IMR-90 (cell line): ENCODE measurements around the gene CD38. TPM values are rescaled to one million over a fixed set of nuclear protein-coding genes. Genes with fewer than 3 reads are reported as not detected.

Source experiments
- ATAC-seq: fragments of 200-7000 bp; cut with Tn5 transposase; 2 replicates; pipeline ENCODE4 v1.9.1; 2020; ENCODE audit warnings: low read depth, mild to moderate bottlenecking, moderate library complexity
- BruUV-seq: library from RNA; stranded (reverse); fragments of 400-500 nt; replicated peaks from 2 replicates; lab custom pipeline; 2021; lab: Mats Ljungman, UMichigan
- CTCF ChIA-PET: fragments of 300-600 bp; formaldehyde crosslinking; extraction: SDS; loops from one replicate; lab custom pipeline; 2021; ENCODE audit warnings: antibody characterized with exemption; lab: Yijun Ruan, JAX
- POLR2A ChIA-PET: fragments of 300-600 bp; sonication (Branson Sonifier 250); formaldehyde crosslinking; loops from one replicate; lab custom pipeline; 2022; ENCODE audit warnings: antibody characterized with exemption; ENCODE audit not compliant: unreplicated experiment; lab: Charles Lee
- DNase-seq: peaks from one replicate; pipeline ENCODE4 v3.0.0; 2013
- H2AFZ ChIP-seq: replicated peaks from 2 replicates; pipeline ENCODE3; 2013; ENCODE audit warnings: low read length, mild to moderate bottlenecking; ENCODE audit not compliant: poor library complexity
- H2AK5ac ChIP-seq: 2 replicates; pipeline ENCODE4 v1.6.1; 2013; ENCODE audit warnings: low read depth, low read length, inconsistent platforms
- H2AK9ac ChIP-seq: replicated peaks from 2 replicates; pipeline ENCODE3; 2013; ENCODE audit warnings: mild to moderate bottlenecking, low read depth, low read length, moderate library complexity; ENCODE audit not compliant: poor library complexity
- H2BK120ac ChIP-seq: 2 replicates; pipeline ENCODE4 v1.6.1; 2013; ENCODE audit warnings: low read depth, low read length, inconsistent platforms
- H2BK15ac ChIP-seq: 3 replicates; pipeline ENCODE4 v1.6.1; 2013; ENCODE audit warnings: low read depth, low read length, inconsistent platforms
- H2BK20ac ChIP-seq: 2 replicates; pipeline ENCODE4 v1.6.1; 2013; ENCODE audit warnings: low read depth, mild to moderate bottlenecking, inconsistent platforms, low read length, moderate library complexity
- H2BK5ac ChIP-seq: 2 replicates; pipeline ENCODE4 v1.6.1; 2013; ENCODE audit warnings: mild to moderate bottlenecking, low read depth, low read length, inconsistent platforms; ENCODE audit not compliant: poor library complexity, severe bottlenecking
- H3K14ac ChIP-seq: replicated peaks from 2 replicates; pipeline ENCODE4 v1.6.1; 2013; ENCODE audit warnings: low read depth, low read length, inconsistent platforms
- H3K18ac ChIP-seq: 2 replicates; pipeline ENCODE4 v1.6.1; 2013; ENCODE audit warnings: low read depth, low read length, control low read depth
- H3K23ac ChIP-seq: 2 replicates; pipeline ENCODE4 v1.6.1; 2013; ENCODE audit warnings: low read depth, low read length, inconsistent platforms
- H3K27ac ChIP-seq: 2 replicates; pipeline ENCODE4 v1.5.1; 2013; ENCODE audit warnings: mild to moderate bottlenecking, control low read depth, low read length; ENCODE audit not compliant: insufficient read depth
- H3K27me3 ChIP-seq: 2 replicates; pipeline ENCODE4 v1.6.1; 2013; ENCODE audit warnings: low read length; ENCODE audit not compliant: control insufficient read depth, insufficient read depth
- H3K36me3 ChIP-seq: 2 replicates; pipeline ENCODE4 v1.6.1; 2013; ENCODE audit warnings: low read length, mixed read lengths; ENCODE audit not compliant: control insufficient read depth, insufficient read depth
- H3K4ac ChIP-seq: 2 replicates; pipeline ENCODE4 v1.6.1; 2013; ENCODE audit warnings: low read depth, low read length, inconsistent platforms
- H3K4me1 ChIP-seq: 2 replicates; pipeline ENCODE4 v1.6.1; 2013; ENCODE audit warnings: low read length, mixed read lengths; ENCODE audit not compliant: control insufficient read depth, insufficient read depth
- H3K4me2 ChIP-seq: 2 replicates; pipeline ENCODE4 v1.6.1; 2013; ENCODE audit warnings: low read depth, mild to moderate bottlenecking, control low read depth, low read length, moderate library complexity
- H3K4me3 ChIP-seq: 2 replicates; pipeline ENCODE4 v1.5.1; 2013; ENCODE audit warnings: low read depth, mild to moderate bottlenecking, control low read depth, low read length, moderate library complexity; ENCODE audit not compliant: insufficient read depth
- H3K56ac ChIP-seq: 2 replicates; pipeline ENCODE4 v1.6.1; 2013; ENCODE audit warnings: low read length, inconsistent platforms; ENCODE audit not compliant: insufficient read depth; ENCODE audit errors: extremely low read depth
- H3K79me1 ChIP-seq, 2 experiments: 2 replicates each; pipeline ENCODE4 v1.6.1; 2013; ENCODE audit warnings: low read length in 2 of 2, inconsistent platforms in 1 of 2, low read depth in 1 of 2
- H3K9ac ChIP-seq: 2 replicates; pipeline ENCODE4 v1.6.1; 2013; ENCODE audit warnings: low read depth, low read length, control low read depth
- H3K9me1 ChIP-seq: 2 replicates; pipeline ENCODE4 v1.6.1; 2013; ENCODE audit warnings: low read length, inconsistent platforms; ENCODE audit not compliant: insufficient read depth
- H3K9me3 ChIP-seq: 2 replicates; pipeline ENCODE4 v1.6.1; 2013; ENCODE audit warnings: low read length; ENCODE audit not compliant: control insufficient read depth, insufficient read depth
- H4K20me1 ChIP-seq: 2 replicates; pipeline ENCODE4 v1.6.1; 2013; ENCODE audit warnings: low read length, inconsistent platforms; ENCODE audit not compliant: insufficient read depth
- H4K5ac ChIP-seq: 2 replicates; pipeline ENCODE4 v1.6.1; 2013; ENCODE audit warnings: mild to moderate bottlenecking, low read depth, low read length, control low read depth
- H4K8ac ChIP-seq, 2 experiments: 2 replicates each; pipeline ENCODE4 v1.6.1; 2013; ENCODE audit warnings: low read depth in 2 of 2, low read length in 2 of 2, control low read depth in 1 of 2, inconsistent platforms in 1 of 2
- H4K91ac ChIP-seq: 2 replicates; pipeline ENCODE4 v1.6.1; 2013; ENCODE audit warnings: low read depth, low read length, inconsistent platforms; ENCODE audit not compliant: insufficient read depth
- CEBPB ChIP-seq: IDR thresholded peaks from 2 replicates; pipeline ENCODE4 v1.6.1; 2012; ENCODE audit warnings: low read depth, low read length, improper control_type of control experiment
- CHD1 ChIP-seq: IDR thresholded peaks from 2 replicates; pipeline ENCODE4 v1.6.1; 2012; ENCODE audit warnings: low read depth, low read length, improper control_type of control experiment
- CTCF ChIP-seq: conservative IDR thresholded peaks from 2 replicates; pipeline ENCODE4 v1.5.1; 2012; ENCODE audit warnings: mild to moderate bottlenecking, low read depth, low read length, improper control_type of control experiment
- FOS ChIP-seq: fragments of 150-350 bp; IDR thresholded peaks from 2 replicates; pipeline ENCODE4 v1.6.1; 2016; ENCODE audit warnings: low read depth, low read length
- MXI1 ChIP-seq: IDR thresholded peaks from 2 replicates; pipeline ENCODE4 v1.6.1; 2012; ENCODE audit warnings: low read depth, mild to moderate bottlenecking, low read length, moderate library complexity, borderline replicate concordance
- RAD21 ChIP-seq: IDR thresholded peaks from 2 replicates; pipeline ENCODE4 v1.6.1; 2012; ENCODE audit warnings: low read length, improper control_type of control experiment
- RFX5 ChIP-seq: IDR thresholded peaks from 2 replicates; pipeline ENCODE4 v1.8.0; 2012; ENCODE audit warnings: low read depth, mild to moderate bottlenecking, low read length, moderate library complexity
- SMC3 ChIP-seq: fragments of 150-350 bp; IDR thresholded peaks from 2 replicates; pipeline ENCODE4 v1.6.1; 2016; ENCODE audit warnings: low read depth, mild to moderate bottlenecking, antibody characterized with exemption, low read length, moderate library complexity
- USF2 ChIP-seq: fragments of 150-350 bp; IDR thresholded peaks from 2 replicates; pipeline ENCODE4 v1.6.1; 2017; ENCODE audit warnings: mild to moderate bottlenecking, antibody characterized with exemption, low read length, low read depth
- WGBS, 2 experiments: methylation state at CpG; one replicate each; pipeline versions ENCODE4 v1.1.5 to v1.1.7; 2013; ENCODE audit warnings: missing lambda C conversion rate in 2 of 2; ENCODE audit not compliant: insufficient read length in 1 of 2; ENCODE audit errors: extremely low coverage in 2 of 2; 5-methylcytosine and 5-hydroxymethylcytosine counted together
- dilution Hi-C: fragments of 300-500 bp; cut with HindIII; formaldehyde crosslinking; loops from one replicate; pipeline ENCODE4 v1.14.3; 2018; ENCODE audit warnings: low sequenced_read_pairs; ENCODE audit not compliant: unreplicated experiment
- in situ Hi-C: fragments of 300-500 bp; cut with MboI; formaldehyde crosslinking; loops from 3 replicates; pipeline ENCODE4 v1.14.3; 2019; ENCODE audit warnings: low sequenced_read_pairs, inconsistent platforms, mixed read lengths
- intact Hi-C: fragments of 100-400 bp; cut with micrococcal nuclease; formaldehyde crosslinking; loops from 2 replicates; pipeline ENCODE4 v1.10.0; 2022
- polyA plus RNA-seq, 3 experiments: library from polyadenylated mRNA; depleted of rRNA; stranded (reverse); fragments of >200 nt; gene quantifications; 2 replicates each; pipeline ENCODE4 v1.2.3, GENCODE V29; 2012; ENCODE audit warnings: low replicate concordance in 1 of 3
- total RNA-seq: library from RNA; depleted of rRNA; stranded (reverse); fragments of >200 nt; gene quantifications from 2 replicates; pipeline ENCODE4 v1.2.3, GENCODE V29; 2012
- TF ChIP-seq, protein P1 (sequence below): fragments of 150-350 bp; IDR thresholded peaks from 2 replicates; pipeline ENCODE4 v1.6.1; 2016; ENCODE audit warnings: low read depth, mild to moderate bottlenecking, low read length, moderate library complexity, borderline replicate concordance

Gene CD38
- total and polyA plus RNA-seq, 2 of the 4 experiments (the other 2 are of a cell fraction): not detected

GRCh38 chr4:15901998-15902397 is 123.9 kb downstream of the CD38 start:
- Histone ChIP-seq H2AK5ac (no peak overlapping the region), H3K27me3 (peaks cover 53% of the 10 kb centered on the region), H3K4me1 (no peaks in the 10 kb centered on the region), H4K5ac (no peak overlapping the region), H2BK15ac (no peak overlapping the region), H3K9me1 (no peaks in the 10 kb centered on the region), H4K8ac (no peak overlapping the region), H3K4ac (no peak overlapping the region), H3K27ac (no peak overlapping the region), H4K20me1 (no peaks in the 10 kb centered on the region), H2AFZ (no peak overlapping the region), H3K23ac (no peak overlapping the region), H2BK5ac (no peak overlapping the region), H2BK20ac (no peak overlapping the region), H2AK9ac (no peak overlapping the region), H3K4me2 (no peak overlapping the region), H4K91ac (no peak overlapping the region), H3K9me3 (peaks cover 6% of the 10 kb centered on the region), H3K36me3 (no peaks in the 10 kb centered on the region), H3K9ac (no peak overlapping the region), H3K14ac (no peak overlapping the region), H3K56ac (no peak overlapping the region), H3K4me3 (no peak overlapping the region), H3K18ac (no peak overlapping the region), H2BK120ac (no peak overlapping the region), H3K79me1 (no peaks in the 10 kb centered on the region)
- TF ChIP-seq USF2 (no peak), CEBPB (no peak), CTCF (no peak), MXI1 (no peak), RFX5 (no peak), CHD1 (no peak), SMC3 (no peak), RAD21 (no peak), FOS (no peak)
- TF ChIP-seq, protein P1, sequence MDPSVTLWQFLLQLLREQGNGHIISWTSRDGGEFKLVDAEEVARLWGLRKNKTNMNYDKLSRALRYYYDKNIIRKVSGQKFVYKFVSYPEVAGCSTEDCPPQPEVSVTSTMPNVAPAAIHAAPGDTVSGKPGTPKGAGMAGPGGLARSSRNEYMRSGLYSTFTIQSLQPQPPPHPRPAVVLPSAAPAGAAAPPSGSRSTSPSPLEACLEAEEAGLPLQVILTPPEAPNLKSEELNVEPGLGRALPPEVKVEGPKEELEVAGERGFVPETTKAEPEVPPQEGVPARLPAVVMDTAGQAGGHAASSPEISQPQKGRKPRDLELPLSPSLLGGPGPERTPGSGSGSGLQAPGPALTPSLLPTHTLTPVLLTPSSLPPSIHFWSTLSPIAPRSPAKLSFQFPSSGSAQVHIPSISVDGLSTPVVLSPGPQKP: no peak
- dilution Hi-C loops: no loop called here
- no peak for DNase-seq
- in situ Hi-C loops: no loop called here
- WGBS, 2 experiments: no CpG with 5 or more reads among the region's 2 CpGs
- ATAC-seq: no peak
- CTCF ChIA-PET: interaction anchor here (1.0 kb wide), 1 partner anchor 37 kb away, joined by 3 read pairs; the partner anchor contains the start of gene FGFBP1
- POLR2A ChIA-PET: no interaction called here
- no TSS peak for BruUV-seq
- intact Hi-C loops: no loop called here
